Activated CD4-positive, alpha-beta T cell treated with anti-CD3 and anti-CD28 coated beads, Interleukin-2, Interleukin-6, amounts not matched to agents 100 ng/mL and 50 ng/mL, durations not matched to agents 16 hours and 8 hours (primary cell): ENCODE results near the gene FRMD4A.
"Not testable (repeated sequence)": the region's sequence is repeated elsewhere in the genome, so short reads cannot be mapped to it uniquely, and the experiment has no call there.

Experiments
- DNase-seq: peaks from one replicate; pipeline ENCODE4 v3.0.0-alpha.2; 2020

The FRMD4A gene

DNA sequence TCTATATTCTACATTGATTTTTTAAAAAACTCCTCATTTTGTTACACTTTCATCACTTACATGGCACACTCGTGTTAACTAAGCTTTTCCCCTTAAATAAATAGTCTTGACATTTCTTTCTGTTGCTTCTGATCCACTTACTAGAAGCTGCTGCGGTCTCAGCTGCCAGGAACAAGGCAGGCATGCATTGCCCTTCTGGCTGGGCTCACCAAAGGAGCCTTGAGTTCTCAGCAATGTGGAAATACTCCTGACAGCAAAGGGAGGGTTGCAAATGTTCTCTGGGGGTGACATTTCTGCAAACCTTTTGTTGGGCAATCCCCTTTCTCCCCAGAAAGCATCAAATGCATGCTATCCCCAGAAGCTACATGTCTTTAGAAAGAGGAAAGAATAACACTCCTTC is 393.9 kb downstream of the FRMD4A start:
- DNase-seq = no peak

DNA sequence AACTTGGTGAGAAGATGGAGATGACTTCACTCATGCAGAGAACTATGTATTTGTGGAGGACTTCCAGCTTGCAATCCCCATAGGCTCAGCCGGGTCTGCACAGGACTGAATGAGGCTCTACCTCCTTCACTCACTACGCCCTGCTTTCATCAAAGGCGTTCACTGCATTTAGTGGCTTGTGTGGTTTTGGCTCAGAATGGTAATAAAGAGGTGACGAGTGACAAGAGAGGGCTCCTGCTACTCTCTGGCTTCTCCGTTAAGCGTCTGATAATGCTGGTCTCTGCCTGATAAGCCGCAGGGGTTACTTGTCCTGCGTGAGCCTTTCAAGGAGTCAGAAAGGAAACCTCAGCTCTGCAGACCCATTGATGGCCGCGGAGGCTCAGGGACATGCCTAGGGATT is 400.6 kb downstream of the FRMD4A start:
- no peak for DNase-seq

DNA sequence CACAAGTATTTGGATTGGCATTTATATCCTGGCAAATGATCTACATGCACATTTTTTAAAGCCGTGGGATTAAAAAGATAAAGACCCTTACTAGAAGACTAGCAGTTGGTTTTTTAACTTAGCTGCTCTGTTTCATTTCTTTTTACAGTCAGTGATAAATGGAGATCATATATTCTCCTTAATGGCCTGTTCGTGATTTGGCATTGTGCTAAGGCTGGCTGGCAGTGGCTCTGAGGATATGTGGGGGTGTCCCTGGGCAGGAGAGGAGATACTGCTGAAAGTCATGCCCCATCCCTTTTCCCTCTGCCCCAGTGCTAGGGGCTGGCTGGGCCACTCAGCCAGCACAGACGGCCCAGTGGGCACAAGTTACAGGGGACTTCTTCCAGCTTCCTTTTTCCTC is 402.3 kb downstream of the FRMD4A start:
- DNase-seq = no peak

DNA sequence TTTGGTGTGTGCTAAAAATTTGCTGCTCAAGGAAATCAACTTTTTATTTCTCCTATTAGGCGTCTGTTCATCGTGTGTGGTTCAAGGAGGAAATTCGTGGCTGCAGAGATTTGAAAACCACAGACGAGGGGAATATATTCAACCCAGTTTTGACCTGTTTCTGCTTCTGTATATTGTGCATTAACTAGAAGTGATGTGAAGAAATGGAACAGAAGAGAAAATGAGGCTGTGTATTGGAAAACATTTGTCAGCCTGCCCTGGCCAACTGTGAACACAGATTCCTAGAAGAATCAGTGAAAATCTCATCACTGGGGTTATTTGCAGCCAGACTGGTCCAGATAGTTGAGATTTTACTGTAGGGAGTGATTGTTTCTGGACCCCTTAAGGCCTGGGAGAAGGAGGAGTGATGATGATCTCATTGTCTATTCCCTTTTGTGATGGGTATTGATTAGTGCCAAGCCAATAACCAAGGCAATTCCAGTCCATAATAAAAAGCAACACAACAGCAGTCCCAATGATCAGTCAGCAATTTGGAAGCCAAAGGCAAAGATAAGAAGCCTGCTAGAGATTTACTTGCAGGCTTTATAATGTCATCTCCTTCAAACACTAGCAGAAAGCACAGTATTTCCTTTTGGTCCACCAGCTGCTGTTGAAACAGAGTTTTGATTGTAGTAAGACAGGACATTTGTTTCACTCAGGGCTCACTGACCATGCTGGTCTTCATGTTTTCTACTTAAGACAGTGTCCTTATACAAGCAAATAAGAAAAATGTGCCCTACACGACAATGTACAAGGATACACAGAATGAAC is 404.5 kb downstream of the FRMD4A start:
- DNase-seq = no peak

DNA sequence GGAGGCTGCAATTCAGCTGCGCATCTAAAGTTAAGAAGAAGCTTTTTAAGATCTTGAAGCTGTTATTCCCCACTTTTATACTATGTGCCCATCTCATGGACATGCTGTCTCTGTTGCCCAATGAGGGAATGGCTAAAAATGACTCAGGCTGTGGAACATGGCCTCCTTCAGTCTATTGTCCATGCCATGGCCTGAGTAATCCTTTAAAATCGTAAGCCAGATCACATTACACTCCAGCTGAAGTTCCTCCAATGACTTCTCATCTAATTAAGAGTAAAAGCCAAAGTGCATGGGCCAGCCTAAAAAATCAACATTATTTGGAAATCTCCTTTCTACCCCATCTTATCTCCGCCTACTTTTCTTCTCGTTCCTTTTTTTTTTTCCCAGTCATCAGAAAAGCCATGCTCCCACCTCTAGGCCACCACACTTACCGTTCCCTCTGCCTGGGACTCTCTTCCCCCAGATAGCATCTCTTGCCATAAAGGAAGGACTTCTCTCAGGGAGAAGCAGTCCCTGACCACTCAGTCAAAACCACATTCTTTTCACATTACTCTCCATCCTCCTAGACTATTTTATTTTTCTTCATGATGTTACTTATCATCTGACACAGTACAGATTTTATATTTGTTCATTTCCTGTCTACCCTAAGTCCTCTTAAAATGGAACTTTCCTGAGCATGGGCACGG is 406.5 kb downstream of the FRMD4A start:
- no peak for DNase-seq

DNA sequence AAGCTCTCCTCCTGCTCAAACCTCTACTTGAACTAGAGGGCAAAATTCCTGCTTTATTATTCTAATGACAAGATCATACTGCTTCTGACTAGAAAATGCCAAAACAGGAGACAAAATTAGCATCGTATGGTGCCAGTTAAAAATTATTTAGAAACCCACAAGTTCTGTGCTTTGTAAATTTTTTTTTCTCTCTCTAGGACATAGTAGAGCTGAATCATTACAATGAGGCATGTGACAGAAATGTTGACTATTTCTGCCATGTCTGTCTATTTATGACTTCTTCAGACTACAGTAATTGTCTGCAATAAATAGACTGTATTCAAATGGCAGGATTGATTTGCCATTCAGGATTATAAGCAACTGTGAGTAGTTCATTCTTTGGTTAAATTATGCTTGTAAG is 408.1 kb downstream of the FRMD4A start:
- no peak for DNase-seq

DNA sequence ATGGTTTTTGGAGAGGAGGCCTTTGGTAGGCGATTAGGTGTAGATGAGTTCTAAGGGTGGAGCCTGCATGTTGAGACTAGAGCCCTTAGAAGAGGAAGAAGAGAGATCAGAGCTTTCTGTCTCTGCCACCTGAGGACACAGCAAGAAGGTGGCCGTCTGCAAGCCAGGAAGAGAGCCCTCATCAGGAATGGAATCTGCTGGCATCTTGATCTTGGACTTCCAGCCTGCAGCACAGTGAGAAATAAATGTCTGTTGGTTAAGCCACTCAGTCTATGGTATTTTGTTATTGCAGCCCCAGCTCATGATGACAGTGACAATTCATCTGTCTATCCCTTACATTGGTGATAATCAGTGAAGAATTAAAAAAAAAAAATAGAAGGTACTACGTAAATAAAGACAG is 408.8 kb downstream of the FRMD4A start:
- no peak for DNase-seq

DNA sequence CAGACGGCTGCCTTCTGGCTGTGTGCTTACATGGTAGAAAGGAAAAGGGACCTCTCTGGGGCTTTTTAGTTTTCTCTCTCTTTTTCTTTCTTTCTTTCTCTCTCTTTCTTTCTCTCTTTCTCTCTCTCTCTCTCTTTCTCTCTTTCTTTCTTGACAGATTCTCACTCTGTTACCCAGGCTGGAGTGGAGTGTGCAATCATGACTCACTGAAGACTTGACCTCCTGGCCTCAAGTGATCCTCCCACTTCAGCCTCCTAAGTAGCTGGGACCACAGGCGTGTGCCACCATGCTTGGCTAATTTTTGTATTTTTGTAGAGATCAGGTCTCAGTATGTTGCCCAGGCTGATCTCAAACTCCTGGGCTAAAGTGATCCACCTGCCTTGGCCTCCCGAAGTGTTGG is 409.6 kb downstream of the FRMD4A start:
- not testable (repeated sequence) for DNase-seq

DNA sequence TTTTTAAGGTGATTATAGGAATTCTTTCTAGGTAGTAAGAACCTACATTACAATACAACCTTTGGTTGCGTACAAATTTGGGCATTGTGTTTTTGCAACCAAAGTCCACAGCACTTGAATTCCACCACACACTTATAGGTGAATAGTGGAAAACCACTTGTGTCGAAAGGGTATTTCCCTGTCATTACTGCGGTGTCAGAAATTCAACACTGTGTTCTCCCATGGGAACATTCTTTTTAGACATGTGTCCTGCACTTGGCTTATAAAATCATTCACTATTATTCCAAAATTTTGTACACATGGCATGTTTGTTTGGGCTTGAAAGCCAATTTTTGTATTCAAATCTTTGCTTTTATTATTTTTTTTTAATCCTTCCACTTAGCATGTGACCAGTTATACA is 410.3 kb downstream of the FRMD4A start:
- no peak for DNase-seq

DNA sequence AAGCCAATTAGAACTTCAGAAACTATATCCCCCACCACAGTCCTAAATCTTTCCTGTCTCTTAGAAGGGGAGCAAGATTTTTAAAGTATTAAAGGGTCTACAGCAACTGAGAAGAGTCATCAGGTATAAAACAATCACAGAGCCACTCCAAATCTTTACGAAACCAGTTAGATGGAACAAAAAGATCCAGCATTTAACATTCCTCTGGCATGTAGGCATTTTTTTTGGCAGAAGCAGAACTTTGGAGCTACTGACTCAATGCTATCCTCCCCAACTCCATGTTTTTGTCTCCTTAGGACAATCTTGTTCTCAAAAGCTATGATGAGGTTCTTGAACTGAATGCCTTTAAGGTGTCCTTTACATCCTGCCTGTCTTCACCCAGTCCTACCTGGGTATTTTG is 410.7 kb downstream of the FRMD4A start:
- DNase-seq = no peak

DNA sequence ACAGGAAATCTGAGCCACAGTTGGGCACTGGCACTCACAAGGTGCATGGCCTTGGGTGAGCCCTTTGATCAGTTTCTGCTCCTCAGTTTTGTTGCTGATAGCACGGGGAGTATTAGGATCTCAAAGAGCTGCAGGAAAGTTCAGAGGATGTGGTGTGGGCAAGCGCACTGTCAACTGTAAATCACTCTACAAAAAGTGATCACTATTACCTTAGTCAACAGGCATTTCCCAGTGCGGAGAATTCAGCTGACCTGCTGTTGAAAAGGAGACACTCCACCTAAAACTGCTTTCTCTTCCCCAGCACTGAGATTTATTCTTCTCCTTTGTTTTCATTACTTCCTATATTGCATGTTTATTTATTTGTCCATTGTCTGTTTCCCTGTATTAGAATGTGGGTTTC is 412.9 kb downstream of the FRMD4A start:
- no peak for DNase-seq

DNA sequence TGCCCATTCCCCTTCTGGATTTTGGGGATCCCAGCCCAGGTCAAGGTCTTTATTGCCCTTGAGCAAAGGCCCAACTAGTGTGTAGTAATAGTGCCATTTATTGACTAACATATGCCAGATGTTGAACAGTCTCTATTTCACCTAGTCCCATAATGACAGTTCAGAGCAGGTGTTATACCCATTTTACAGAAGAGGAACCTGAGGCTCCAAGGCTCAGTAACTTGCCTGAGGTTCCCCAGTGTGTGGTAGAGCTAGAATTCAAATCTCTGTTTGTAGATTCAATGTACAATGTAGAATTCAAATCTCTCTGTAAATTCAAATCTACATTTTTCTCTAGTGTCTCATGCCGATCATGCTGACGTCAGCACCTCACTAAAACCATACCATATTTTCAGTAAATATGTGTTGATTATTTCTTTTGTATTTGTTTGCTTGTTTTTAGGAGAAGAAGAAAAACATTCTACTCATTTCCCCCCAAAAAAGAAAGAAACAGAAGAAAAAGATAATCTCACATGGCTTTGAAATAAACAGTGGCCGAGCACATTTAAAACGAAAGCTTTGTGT is 414.3 kb downstream of the FRMD4A start:
- DNase-seq = no peak

DNA sequence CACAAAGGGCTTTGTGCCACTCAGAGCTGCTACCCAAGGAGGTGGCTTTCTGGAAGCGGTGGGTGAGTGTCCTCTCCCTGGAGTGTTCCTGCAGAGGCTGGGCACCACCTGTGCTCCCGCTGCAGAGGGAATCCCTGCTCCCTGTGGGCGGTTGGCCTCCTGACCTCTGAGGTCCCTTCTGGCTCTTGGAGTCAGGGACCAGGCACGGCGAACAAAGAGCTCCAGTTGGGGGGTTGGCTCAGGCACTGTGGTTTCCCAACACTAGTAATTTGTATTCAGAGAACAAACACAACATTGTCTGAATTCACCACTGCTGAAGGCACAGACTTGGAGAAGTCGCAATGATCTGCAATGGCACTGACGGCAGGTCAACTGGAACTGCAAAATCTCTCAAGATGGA is 415.0 kb downstream of the FRMD4A start:
- no peak for DNase-seq

DNA sequence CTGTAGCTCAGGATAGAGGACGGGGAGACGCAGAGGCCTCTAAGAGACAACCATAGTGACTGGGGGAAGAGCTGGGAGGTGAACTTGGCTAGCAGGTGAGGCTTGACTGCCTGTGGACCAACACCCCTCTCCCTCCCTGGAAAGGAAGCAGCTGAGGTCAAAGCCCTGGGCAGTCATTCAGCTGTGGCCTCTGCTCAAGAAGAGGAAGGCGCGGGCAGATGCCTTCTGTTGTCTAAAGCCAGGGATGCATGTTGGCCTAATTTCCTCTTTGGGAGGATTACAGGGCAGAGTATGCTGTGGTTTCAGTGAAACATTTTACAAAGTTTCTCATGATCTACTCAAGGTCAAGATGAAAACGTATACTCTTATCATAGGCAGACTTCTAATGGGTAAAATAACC is 416.8 kb downstream of the FRMD4A start:
- no peak for DNase-seq

DNA sequence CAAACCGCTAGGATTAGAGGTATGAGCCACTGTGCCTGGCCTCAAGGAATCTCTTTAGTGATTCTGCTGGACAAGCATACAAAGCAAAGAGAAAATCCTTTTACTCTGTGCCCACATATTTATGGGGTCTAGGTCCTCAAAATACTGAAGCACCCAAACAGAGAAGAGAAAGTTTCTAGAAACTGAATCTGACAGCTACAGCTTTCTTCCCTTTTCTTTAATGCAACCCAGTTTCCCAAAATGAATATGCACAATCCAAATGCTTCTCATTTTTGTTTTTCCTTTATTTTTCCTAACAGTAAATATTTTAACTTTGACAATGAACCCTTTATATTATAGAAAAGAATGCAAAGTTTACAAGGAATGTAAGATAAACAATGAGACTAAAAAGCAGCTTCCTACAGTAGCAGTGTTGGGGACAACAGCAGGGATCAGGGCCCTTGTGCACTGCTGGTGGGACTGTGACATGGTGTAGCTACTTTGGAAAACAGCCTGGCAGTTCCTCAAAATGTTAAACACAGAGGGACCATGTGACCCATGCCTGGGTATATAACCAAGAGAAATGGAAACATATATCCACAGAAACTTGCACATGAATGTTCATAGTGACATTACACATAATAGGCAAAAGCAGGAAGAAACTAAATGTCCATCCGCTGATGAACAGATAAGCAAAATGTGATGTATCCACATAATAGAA is 418.8 kb downstream of the FRMD4A start:
- DNase-seq = no peak

DNA sequence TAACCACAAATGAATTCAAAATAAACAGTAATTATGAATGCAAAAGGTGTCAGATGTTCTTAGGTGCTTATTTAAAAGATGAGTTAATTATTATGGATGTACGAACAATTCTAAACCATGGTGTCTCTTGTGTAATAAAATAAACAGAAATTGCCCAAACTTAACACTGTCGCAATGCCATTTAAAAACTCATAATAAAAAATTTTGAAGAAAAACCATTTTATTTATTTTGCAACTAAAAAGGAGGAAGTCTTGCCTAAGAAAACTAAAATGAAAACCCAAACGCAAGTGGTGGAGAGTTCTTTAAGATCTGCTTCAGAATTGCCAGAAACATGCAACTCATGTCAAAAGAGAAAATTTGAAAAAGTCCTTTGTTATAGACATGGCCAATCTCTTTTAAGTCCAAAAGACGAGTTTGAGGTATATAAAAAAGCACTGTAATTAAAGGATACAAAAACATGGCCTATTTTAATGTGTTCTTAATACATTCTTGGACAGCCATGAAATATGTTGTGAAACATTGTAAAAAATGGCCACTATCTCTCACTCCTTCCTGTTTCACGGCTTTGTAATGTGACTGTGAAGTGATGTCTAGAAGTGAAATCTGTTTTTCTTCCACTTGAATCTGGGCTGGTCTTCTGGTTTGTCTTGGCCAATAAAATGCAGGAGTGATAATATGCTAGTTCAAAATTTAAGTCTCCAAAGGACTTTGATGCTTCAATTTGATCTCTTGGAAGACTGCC is 421.0 kb downstream of the FRMD4A start:
- DNase-seq = no peak

DNA sequence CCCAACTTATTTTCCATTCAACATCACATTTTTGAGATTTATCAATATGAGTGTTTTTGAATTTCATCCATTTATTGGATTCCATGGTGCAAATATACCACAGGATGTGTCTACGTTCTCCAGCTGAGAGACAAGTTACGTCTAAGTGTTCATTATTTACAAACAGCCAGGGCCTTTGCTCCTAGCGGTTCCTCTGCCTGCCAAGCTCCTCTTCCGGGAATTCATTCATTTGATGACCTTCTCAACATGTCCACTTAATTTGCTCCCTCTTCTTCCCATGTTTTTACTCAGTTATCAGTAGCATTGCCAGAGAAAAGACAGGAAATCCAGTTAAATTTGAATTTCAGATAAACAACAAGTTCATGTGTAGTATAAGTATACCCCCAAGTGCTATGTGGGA is 422.2 kb downstream of the FRMD4A start:
- DNase-seq = no peak

DNA sequence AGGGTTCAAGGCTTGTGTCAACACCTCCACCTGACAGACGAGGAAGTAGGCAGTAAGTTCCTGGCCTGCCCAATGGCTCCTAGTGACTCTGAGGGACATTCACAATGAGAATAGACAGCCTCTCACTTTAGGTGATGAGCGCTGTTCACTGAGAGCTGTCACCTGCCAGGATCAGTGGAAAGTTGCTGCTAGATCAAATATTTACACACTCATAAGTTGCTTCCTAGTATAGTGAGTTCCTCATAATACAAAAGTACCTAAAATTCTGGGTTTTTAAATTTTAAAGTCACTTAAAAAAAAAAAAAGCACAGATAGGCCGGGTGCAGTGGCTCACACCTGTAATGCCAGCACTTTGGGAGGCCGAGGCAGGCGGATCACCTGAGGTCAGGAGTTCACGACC is 423.2 kb downstream of the FRMD4A start:
- DNase-seq = no peak

DNA sequence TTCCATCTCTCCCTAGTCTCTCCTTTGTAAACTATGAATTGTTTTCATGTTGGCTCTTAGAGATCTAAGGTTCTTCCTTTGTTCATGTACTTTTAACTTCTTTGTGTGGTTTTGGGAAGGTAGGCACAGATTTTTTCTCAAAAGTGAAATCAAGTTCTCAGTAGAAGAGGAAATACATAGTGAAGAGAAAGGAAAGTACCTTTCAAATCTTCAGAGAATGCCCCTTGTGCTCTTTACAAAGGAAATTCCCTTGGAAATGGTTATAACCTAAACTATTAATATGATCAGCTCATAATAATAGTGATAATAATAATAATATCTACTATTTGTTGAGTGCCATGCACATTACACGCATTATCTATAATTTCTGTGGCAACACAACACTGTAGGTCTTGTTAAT is 425.4 kb downstream of the FRMD4A start:
- no peak for DNase-seq

DNA sequence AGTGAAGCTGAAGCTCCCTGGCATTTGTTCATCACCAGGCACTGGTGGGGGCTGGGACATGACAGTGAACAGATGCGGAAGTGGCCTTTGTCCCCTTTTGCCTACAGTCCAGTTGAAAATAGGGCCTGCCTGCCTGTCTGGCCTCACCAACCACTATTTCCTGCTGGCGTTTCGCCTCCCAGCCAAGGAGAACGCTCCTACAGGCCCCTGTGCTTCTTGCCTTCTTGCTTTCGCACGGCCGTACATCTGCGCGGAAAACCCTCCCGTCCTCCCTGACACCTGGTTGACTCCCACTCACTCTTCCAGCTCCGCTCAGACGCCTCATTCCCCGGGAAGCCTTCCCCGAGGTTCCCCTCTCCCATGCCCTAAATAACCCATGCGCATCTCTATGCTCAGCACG is 426.7 kb downstream of the FRMD4A start:
- no peak for DNase-seq

DNA sequence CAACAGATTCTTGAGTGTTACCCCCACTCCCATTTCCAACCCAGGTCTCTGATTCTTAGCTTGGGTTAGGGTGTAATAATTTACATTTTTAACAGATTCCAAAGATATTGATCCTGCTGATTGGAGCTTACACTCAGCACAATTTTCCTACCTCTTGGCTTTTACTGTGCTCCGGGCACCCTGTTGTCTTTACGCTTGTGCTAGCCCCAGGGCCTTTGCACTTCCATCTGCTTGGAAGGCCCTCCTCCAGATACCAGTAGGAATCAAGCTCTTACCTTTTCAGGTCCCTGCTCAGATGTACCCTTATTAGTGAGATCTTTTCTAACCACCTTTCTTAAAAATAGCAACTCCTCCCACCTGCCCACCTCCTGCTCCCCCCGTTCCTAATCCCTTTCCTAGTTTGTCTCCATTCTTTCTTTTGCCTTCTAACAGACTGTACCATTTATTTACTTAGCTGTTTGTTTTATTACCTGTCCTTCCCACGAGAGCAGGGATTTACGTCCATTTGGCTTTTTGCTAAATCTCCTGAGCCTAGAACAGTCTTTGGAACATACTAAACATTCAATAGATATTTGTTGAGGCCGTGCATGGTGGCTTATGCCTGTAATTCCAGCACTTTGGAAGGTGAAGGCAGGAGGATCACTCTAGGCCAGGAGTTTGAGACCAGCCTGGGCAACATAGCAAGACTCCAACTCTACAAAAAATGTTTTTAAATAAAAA is 427.7 kb downstream of the FRMD4A start:
- DNase-seq = no peak

DNA sequence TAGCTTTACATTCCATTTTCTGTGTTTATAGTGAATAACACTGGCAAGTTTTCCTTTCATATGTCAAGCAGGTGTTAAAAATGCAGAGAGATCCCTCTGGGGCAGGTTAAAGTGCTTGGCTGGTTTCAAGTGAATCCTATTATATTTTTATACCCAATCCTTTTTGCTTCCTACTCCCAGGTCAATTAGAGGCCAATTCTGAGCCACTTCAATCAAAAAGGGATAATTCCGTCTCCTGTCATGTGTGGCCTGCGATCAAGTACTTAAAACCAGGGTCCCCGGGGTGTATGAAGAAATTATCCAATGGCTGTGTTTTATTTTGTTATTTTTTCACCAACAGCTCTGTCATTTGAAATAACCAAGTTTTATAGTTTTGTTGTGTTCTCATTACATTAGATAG is 430.8 kb downstream of the FRMD4A start:
- no peak for DNase-seq
